A549 treated with RU486 at 1 μM for 4 hours (cell line): ENCODE results near the gene COG4. TPM values are rescaled to one million over a fixed set of nuclear protein-coding genes. Genes with fewer than 3 reads are reported as not detected.

ENCODE experiments used
- total RNA-seq: library from RNA; stranded (reverse); fragments of 200-300 nt; extraction: Qiagen RNA extraction; gene quantifications from 5 replicates; pipeline ENCODE4 v1.2.3, GENCODE V29; 2022; ENCODE audit warnings: low read depth

Gene COG4
- total RNA-seq: 25.7 to 34.1 TPM (median 32.1 TPM) in 5 replicates

DNA sequence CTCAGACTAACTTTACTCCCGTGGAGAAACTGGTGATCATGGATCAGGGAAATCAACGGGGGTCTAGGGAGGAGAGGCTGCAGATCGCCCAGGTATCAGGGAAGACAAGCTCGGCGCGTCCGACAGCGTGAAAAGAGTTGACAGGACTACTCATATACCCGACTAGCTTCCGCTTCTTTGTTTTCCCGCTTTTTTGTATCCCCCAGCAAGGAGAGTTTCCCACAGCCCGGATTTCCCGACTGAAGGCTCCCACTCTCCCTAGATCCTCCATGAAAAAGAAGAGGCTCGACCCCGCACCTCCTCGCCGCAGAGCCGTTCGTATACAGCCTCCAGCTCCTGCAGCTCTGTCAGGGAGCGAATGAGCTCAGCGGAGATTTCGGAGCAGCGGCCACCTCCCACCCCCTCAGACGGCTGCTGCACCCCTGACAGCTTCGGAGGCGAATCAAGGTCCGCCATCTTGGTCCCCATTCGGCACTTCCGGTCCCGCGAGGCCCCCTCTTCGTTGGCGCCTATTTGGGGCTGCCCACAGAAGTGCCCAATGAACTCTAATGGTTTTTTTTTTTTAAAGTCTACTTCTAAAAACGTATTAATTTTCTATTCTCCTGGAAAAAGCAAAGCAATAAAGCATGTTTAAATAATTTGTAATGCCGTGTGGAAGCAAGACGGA lies at the start of gene COG4:
Gene COG4 (minus strand): TSS at position 479 of the 667 bp plus-strand sequence. CDS start 11 bp downstream, at position 468.

DNA sequence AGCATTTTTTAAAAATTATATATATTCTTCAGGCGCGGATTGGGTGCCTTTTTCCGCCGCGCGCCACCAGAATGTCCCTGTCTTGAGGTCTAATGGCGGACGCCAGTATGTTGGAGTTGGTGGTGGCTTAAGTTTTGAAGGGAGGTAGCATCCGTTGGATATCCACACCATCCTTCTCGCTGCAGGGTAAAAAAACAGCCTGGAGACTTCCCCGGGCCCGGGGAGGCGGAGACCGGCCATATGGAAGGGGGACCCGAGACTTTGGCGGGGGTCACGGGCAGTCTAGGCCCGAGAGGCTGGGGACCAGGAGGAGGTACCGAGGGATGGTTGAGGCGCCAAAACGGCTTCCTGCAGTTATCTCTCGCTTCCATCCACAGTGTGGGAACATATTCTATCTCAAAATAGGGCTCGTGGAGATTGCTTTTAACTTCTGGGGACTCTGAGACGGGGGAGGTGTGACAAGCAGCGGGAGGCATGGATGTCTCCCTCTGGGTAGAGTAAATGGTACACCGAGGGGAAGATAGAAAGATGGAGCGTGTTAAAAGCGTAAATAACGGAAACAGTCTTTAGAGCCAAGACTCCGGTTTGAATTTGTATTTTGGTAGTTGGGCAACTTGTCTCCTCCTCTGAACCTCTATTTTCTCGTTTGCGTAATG lies 517 bp upstream of the COG4 start, which contains the start of gene SF3B3:
Gene SF3B3 (plus strand): TSS at position 74 of the 656 bp plus-strand sequence. CDS start 2,841 bp downstream, outside the sequence.

DNA sequence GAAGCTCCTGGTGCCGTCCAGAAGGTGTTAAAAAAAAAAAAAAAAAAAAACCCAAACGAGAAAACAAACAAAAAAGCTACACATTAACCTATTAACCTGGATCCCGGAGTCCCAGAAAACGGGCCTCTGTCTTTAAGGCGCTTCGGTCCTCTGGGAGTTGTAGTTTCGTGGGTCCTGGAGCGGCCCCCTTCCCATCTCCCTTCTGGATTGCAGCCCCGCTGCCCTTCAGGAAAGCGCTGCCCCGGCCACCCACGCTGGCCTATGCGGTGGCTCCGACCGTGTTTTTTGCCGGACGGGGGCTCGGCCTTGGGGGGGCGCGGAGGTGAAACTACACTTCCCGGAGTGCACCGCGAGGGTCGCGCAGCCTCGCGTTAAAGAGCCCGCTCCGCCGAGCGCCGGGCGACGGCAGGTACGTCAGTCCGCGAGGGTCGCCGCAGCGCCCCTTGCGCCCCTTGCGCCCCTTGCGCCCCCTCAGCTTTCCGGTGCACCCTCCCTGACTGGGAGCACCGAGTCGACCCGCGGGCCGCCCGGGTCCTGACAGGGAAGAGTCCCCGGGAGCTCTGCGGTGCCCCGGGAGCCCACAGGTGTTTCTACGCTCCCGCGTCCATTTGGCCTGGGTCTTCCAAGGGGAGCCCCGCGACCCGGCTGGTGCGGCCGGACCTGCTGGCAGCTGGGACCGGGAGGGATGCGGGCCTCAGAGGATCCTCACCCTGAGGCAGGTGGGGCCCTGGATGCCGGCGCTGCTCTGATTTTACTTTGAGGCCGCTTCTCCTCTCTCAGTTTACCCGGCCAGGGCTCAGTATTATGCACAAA lies 68.9 kb downstream of the COG4 start, which contains the start of gene FCSK:
Gene FCSK (plus strand): TSS at position 374 of the 813 bp plus-strand sequence. CDS start 8,596 bp downstream, outside the sequence.

DNA sequence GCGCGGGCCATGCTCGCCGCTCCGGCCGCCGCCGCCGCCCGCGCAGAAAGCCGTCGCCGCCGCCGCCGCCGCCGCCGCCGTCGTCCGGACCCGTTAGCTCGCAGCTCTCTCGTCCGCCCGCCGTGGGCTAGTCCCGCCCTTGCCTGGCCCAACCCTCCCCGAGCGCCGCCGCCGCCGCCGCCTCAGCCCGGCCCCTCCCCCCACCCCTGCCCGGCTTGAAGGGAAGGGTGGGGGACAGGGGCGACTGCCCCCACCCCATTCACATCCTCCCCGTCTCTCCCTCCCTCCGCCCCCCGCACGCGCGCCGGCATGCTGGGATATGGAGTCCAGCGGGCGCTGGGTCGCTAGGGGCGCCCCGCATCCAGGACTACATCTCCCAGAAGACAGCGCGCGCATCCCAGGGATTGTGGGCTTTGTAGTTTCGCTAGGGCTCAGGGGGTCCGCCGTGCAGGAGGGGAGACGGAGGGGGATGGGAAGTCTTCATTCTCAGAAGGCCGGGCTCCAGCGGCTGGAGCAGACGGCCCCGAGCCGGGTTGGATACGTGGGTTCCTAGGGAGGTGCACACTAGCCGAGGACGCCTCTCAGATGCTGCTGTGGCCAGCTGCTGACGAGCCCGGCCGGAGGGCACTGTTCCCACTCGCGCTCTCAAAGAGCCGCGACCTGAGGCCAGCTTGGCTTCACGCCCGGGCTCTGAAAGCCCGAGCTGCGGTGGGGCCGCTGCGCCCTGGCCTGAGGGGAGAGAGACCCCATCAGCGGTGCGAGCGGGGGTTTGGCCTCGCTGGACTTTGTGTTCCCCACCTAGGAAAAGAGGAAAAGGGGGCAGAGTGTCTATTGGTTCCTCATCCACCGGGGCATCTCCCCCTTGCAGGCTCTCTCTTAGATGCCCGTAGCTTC lies 84.1 kb downstream of the COG4 start, which contains the start of gene ST3GAL2:
Gene ST3GAL2 (minus strand): TSS at position 132 of the 894 bp plus-strand sequence. CDS start 40,570 bp downstream, outside the sequence.

Other genes with a start within 250 kb of the COG4 start
- 90.7 to 101 TPM (median 92.8 TPM) in 5 replicates for gene AARS1, start 234.0 kb downstream of the COG4 start, total RNA-seq
- gene DDX19B, start 224.4 kb downstream of the COG4 start, total RNA-seq: 29.8 to 34.5 TPM (median 30.5 TPM) in 5 replicates
- gene DDX19A, start 176.7 kb downstream of the COG4 start, total RNA-seq: 38.1 to 42.8 TPM (median 40.3 TPM) in 5 replicates
- gene ST3GAL2, start 84.5 kb downstream of the COG4 start, total RNA-seq: 19.0 to 27.2 TPM (median 25.7 TPM) in 5 replicates
- 3.8 to 5.9 TPM (median 4.7 TPM) in 5 replicates for gene FCSK, start 69.0 kb downstream of the COG4 start, total RNA-seq
- 138 to 213 TPM (median 197 TPM) in 5 replicates for gene SF3B3, start 262 bp upstream of the COG4 start, total RNA-seq
- 0.46 to 1.3 TPM (median 0.71 TPM) in 5 replicates for gene IL34, start 123.0 kb upstream of the COG4 start, total RNA-seq
- 32.6 to 51.0 TPM (median 46.6 TPM) in 5 replicates for gene MTSS2, start 162.5 kb upstream of the COG4 start, total RNA-seq